Smooth muscle cell (in vitro differentiated cells): Measurements from ENCODE around the gene CFAP73. TPM values are rescaled to one million over a fixed set of nuclear protein-coding genes. Genes with fewer than 3 reads are reported as not detected.

Experiments used
- DNase-seq: peaks from one replicate; lab custom pipeline; 2025; ENCODE audit not compliant: unreplicated experiment; lab: John Stamatoyannopoulos, UW
- H2AFZ ChIP-seq: fragments of 200-600 bp; sonication (generic); 2 replicates; pipeline ENCODE4 v1.6.0; 2016; ENCODE audit warnings: antibody characterized with exemption, low read depth, mild to moderate bottlenecking
- H3F3A ChIP-seq: fragments of 200-600 bp; sonication (generic); 2 replicates; pipeline ENCODE4 v1.6.0; 2017; ENCODE audit warnings: antibody characterized with exemption, low read depth
- H3K27ac ChIP-seq: fragments of 200-600 bp; sonication (generic); 2 replicates; pipeline ENCODE4 v1.5.1; 2016; ENCODE audit warnings: low read depth, mild to moderate bottlenecking
- H3K27me3 ChIP-seq: fragments of 200-600 bp; sonication (generic); 2 replicates; pipeline ENCODE4 v1.6.1; 2016; ENCODE audit warnings: low read depth, mild to moderate bottlenecking
- H3K36me3 ChIP-seq: fragments of 200-600 bp; sonication (generic); 2 replicates; pipeline ENCODE4 v1.5.1; 2016; ENCODE audit warnings: low read depth
- H3K4me1 ChIP-seq: fragments of 200-600 bp; sonication (generic); 2 replicates; pipeline ENCODE4 v1.5.1; 2016; ENCODE audit warnings: low read depth
- H3K4me2 ChIP-seq: fragments of 200-600 bp; sonication (generic); 2 replicates; pipeline ENCODE4 v1.6.0; 2016; ENCODE audit warnings: mild to moderate bottlenecking
- H3K4me3 ChIP-seq: fragments of 200-600 bp; sonication (generic); 2 replicates; pipeline ENCODE4 v1.5.1; 2016; ENCODE audit warnings: mild to moderate bottlenecking
- H3K79me2 ChIP-seq: fragments of 200-600 bp; sonication (generic); 2 replicates; pipeline ENCODE4 v1.6.0; 2016; ENCODE audit warnings: low read depth, mild to moderate bottlenecking
- H3K9ac ChIP-seq: fragments of 200-600 bp; sonication (generic); 2 replicates; pipeline ENCODE4 v1.6.0; 2016; ENCODE audit warnings: low read depth
- H3K9me3 ChIP-seq: fragments of 200-600 bp; sonication (generic); replicated peaks from 2 replicates; pipeline ENCODE4 v1.5.1; 2016; ENCODE audit warnings: low read depth
- H4K20me1 ChIP-seq: fragments of 200-600 bp; sonication (generic); 2 replicates; pipeline ENCODE4 v1.6.0; 2016; ENCODE audit warnings: low read depth
- WGBS: methylation state at CpG from one replicate; pipeline ENCODE4 v1.1.7; 2016; ENCODE audit warnings: low lambda C conversion rate; 5-methylcytosine and 5-hydroxymethylcytosine counted together
- polyA plus RNA-seq: library from polyadenylated mRNA; unstranded; fragments of >200 nt; fragmentation: Nextera tagmentation; extraction: Ambion mirVana; gene quantifications from 2 replicates; pipeline ENCODE4 v1.2.1, GENCODE V29; 2016
- total RNA-seq: library from RNA; depleted of rRNA; stranded (reverse); fragments of >200 nt; gene quantifications from 2 replicates; pipeline ENCODE4 v1.2.3, GENCODE V29; 2014
- TF ChIP-seq, protein P1 (sequence below): fragments of 200-600 bp; sonication (generic); IDR thresholded peaks from 2 replicates; pipeline ENCODE4 v1.5.1; 2017; ENCODE audit warnings: borderline replicate concordance, mild to moderate bottlenecking, antibody characterized with exemption; ENCODE audit not compliant: insufficient read depth, poor library complexity, severe bottlenecking

The CFAP73 gene
- total and polyA plus RNA-seq, 2 experiments from 2014 or later, result not detected

DNA sequence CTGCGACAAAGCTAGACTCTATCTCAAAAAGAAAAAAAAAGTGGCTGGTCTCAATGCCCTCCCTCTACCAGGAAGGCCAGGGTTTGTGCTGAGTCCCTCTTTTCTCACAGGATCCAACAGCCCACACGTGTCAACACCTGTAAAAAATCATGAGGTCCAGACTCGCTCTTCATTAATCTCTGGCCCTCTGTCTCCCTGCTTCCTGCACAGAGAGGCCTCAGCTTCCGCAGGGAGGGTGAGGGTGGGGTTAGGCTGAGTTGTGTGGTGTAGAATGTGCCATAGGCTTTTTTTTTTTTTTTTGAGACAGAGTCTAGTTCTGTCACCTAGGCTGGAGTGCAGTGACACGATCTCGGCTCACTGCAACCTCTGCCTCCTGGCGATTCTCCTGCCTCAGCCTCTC, 6.1 kb downstream of the CFAP73 start:
- TF ChIP-seq, protein P1, sequence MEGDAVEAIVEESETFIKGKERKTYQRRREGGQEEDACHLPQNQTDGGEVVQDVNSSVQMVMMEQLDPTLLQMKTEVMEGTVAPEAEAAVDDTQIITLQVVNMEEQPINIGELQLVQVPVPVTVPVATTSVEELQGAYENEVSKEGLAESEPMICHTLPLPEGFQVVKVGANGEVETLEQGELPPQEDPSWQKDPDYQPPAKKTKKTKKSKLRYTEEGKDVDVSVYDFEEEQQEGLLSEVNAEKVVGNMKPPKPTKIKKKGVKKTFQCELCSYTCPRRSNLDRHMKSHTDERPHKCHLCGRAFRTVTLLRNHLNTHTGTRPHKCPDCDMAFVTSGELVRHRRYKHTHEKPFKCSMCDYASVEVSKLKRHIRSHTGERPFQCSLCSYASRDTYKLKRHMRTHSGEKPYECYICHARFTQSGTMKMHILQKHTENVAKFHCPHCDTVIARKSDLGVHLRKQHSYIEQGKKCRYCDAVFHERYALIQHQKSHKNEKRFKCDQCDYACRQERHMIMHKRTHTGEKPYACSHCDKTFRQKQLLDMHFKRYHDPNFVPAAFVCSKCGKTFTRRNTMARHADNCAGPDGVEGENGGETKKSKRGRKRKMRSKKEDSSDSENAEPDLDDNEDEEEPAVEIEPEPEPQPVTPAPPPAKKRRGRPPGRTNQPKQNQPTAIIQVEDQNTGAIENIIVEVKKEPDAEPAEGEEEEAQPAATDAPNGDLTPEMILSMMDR, result no peak
- H2AFZ ChIP-seq, result no peak overlapping the region
- WGBS, result 83% methylated on average over 7 of the region's 7 CpGs
- no peak overlapping the region for H3K9ac ChIP-seq
- H3K79me2 ChIP-seq, result no peaks in the 10 kb centered on the region
- H3K4me2 ChIP-seq, result no peak overlapping the region
- DNase-seq, result no peak
- no peaks in the 10 kb centered on the region for H3K36me3 ChIP-seq
- H3K9me3 ChIP-seq, result no peaks in the 10 kb centered on the region
- no peak overlapping the region for H3K27ac ChIP-seq
- H3K4me3 ChIP-seq, result no peak overlapping the region
- no peaks in the 10 kb centered on the region for H4K20me1 ChIP-seq
- H3K4me1 ChIP-seq, result peaks cover 7% of the 10 kb centered on the region
- no peaks in the 10 kb centered on the region for H3F3A ChIP-seq
- H3K27me3 ChIP-seq, result peaks cover 56% of the 10 kb centered on the region

DNA sequence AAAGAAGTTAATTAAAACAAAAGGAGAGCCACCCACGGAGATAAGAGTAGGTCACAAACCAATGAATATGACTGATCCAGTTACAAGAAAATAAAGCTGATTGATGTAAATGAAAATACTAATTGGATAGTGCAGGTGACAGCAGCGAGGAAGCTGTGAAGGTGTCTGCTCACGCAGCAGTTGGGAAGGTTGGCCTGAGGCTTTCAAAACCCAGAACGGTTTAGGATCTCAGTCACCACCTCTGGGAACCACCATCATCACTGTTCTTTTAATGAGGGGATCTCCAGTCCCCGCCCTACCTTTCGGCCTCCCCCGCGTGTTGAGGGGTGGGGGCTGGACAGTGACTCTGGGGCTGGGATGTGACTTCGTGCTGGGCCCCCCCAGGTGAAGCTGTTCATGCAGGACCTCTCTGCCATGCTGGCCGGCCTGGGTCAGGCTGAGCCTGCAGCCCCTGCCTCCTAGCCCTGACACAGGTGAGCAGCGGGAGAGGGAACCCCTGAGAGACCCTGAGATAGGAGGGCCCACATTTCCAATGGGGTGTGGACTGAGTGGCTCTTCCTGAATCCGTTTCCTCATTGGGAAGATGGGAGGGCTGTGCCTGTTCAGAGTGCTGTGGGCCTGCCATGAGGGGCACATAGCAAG, 7.8 kb downstream of the CFAP73 start:
- Histone ChIP-seq H3K9me3 (no peaks in the 10 kb centered on the region), H3K9ac (no peak overlapping the region), H3K4me2 (no peak overlapping the region), H4K20me1 (peaks cover 6% of the 10 kb centered on the region), H3K4me3 (no peak overlapping the region), H2AFZ (no peak overlapping the region), H3K79me2 (no peaks in the 10 kb centered on the region), H3F3A (no peaks in the 10 kb centered on the region), H3K4me1 (peaks cover 13% of the 10 kb centered on the region), H3K36me3 (no peaks in the 10 kb centered on the region), H3K27me3 (peaks cover 42% of the 10 kb centered on the region), H3K27ac (no peak overlapping the region)
- DNase-seq, result no peak
- TF ChIP-seq, protein P1, result no peak
- 97% methylated on average over 12 of the region's 12 CpGs for WGBS

DNA sequence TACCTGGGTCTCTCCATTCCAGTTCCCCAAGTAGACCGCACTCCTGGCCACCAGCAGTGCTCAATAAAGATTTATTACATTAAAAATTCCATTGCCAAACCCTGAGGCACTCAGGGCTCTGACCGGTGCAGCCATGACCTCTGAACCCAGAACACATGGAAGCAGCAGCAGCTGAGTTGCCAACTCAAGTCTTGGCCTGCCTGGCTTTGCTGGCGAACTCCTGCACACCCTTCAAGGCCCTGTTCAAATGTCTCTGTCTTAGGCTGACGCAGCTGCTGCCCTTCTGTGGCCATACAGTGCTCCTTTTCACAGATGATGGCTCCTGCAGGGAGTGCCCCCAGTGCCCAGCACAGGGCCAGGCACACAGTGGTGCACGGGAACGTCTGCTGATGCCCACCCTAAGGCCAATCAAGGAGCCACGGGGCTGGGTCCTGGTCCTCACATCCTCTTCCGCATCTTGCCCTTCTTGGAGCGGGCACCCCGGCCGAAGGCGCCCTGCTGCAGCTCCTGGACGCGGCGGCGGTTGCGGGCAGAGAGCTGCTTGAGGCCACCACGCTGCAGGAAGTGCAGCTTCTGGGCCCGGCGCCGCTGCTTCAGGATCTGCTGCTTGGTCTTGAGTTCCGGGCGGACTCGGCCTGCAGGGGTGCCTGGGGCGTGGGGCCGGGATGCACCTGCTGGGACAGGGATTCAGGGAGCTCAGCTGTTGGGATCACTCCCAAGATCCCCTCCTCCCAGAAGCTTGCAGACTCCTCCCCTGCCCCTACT, 9.1 kb downstream of the CFAP73 start:
- Histone ChIP-seq H3K27ac (no peak overlapping the region), H3K4me1 (peaks cover 9% of the 10 kb centered on the region), H3K79me2 (no peaks in the 10 kb centered on the region), H2AFZ (no peak overlapping the region), H3K9me3 (no peaks in the 10 kb centered on the region), H4K20me1 (peaks cover 10% of the 10 kb centered on the region), H3K4me2 (no peak overlapping the region), H3K27me3 (peaks cover 29% of the 10 kb centered on the region), H3F3A (no peaks in the 10 kb centered on the region), H3K4me3 (no peak overlapping the region), H3K36me3 (no peaks in the 10 kb centered on the region), H3K9ac (no peak overlapping the region)
- TF ChIP-seq, protein P1, result no peak
- no peak for DNase-seq
- WGBS, result 98% methylated on average over 22 of the region's 26 CpGs

DNA sequence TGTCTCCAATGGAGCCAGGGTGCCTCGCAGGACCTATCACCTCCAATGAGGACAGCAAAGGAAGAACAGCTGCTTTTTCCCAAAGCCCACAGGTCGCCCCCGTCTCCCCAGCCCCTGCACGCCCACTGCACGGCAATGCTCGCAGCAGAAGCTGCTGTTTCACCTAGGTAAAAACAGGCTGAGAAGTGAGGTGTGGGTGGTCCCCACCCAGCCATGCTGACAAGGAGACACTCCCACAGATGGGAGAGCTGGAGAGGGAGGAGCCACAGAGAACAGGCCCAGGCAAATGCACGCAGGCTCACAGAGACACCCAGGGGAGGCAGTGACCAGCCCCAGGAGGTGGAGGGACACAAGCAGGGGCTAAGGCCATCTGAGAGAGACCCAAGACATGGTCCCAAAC, 10.4 kb downstream of the CFAP73 start:
- Histone ChIP-seq H3K4me3 (no peak overlapping the region), H3K27ac (no peak overlapping the region), H3K27me3 (peaks cover 16% of the 10 kb centered on the region), H3K4me1 (peaks cover 9% of the 10 kb centered on the region), H3F3A (no peaks in the 10 kb centered on the region), H2AFZ (no peak overlapping the region), H3K79me2 (no peaks in the 10 kb centered on the region), H3K4me2 (no peak overlapping the region), H3K36me3 (no peaks in the 10 kb centered on the region), H3K9me3 (no peaks in the 10 kb centered on the region), H3K9ac (no peak overlapping the region), H4K20me1 (peaks cover 10% of the 10 kb centered on the region)
- TF ChIP-seq, protein P1, result no peak
- 96% methylated on average over 7 of the region's 7 CpGs for WGBS
- DNase-seq, result no peak
